GM10847 (cell line): ENCODE results near the gene GRIFIN.

Experiments
- POLR2A ChIP-seq: IDR thresholded peaks from 2 replicates; pipeline ENCODE4 v1.6.1; 2011; ENCODE audit not compliant: insufficient read length; ENCODE audit errors: extremely low read depth

GRIFIN gene

DNA sequence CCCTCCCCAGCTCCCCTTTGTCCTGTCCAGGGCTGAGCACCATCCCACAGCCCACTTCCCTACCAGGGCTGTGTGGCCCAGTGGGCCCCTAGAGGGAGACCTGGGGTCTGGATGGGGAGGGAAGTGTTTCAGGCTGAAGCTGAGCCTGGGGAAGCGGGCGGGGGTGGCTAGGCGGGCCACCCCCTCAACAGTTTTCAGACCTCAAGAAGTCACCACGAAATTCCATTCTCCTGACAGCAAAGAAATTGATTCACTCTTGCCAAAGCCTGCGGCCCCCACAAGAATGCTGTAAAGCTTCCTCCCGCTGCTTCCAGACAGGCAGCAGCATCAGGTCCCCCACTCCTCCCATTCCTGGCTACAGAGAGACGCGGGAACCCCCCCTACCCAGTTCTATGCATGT is 40.8 kb upstream of the GRIFIN start:
- TF ChIP-seq POLR2A, result no peak

DNA sequence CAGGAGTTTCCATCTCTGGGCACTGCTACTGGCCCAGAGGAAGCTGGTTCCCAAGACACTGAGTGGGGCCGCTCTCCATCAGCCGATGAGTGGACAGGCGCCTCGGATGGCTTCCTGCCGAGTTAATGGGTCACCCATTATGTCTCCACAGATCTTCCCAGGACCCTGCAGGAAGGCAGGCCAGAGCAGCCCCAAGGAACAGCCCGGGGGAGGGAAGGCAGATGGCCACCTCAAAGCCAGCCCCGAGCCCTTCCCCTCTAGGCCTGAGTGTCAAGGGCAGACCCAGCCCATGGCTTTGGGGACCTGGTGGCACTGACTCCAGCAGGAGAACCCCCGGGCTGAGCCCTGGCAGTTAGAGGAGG is 40.0 kb upstream of the GRIFIN start:
- TF ChIP-seq POLR2A, result no peak

DNA sequence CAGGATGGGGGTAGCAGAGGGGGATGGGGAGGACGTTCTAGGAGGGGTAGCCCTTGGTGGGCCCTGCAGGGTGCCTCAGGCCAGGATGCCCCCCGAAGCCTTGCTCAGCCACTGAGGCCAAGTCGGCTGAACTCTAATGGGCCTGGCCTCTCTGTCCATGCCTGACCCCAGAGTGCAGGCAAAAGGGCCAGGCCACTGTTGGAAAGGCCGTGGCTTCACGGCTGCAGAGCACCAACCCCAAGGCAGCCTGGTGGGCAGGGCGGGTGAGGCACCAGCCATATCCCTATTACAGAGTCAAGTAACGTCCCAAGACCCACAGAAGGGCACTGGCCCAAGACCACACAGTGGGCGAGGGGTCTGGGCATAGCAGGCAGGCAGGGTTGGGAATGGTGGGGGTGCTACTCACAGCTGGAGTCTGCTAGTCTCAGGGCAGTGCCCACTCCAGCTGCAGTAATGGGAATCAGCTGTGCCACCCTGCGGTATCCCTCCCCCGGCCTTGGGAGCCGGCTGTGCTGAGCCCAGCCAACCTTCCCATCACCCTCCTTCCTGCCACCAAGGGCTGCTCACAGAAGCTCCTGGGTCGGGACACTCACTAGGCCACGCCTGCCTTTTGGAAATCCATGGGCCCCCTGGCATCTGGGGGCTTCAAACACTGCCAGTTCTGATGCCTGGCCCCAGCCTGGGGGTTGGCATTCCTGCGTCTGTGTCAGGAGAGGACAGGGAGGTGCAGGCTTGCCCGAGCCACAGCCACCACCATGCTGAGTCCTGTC is 39.4 kb upstream of the GRIFIN start:
- TF ChIP-seq POLR2A, result no peak

DNA sequence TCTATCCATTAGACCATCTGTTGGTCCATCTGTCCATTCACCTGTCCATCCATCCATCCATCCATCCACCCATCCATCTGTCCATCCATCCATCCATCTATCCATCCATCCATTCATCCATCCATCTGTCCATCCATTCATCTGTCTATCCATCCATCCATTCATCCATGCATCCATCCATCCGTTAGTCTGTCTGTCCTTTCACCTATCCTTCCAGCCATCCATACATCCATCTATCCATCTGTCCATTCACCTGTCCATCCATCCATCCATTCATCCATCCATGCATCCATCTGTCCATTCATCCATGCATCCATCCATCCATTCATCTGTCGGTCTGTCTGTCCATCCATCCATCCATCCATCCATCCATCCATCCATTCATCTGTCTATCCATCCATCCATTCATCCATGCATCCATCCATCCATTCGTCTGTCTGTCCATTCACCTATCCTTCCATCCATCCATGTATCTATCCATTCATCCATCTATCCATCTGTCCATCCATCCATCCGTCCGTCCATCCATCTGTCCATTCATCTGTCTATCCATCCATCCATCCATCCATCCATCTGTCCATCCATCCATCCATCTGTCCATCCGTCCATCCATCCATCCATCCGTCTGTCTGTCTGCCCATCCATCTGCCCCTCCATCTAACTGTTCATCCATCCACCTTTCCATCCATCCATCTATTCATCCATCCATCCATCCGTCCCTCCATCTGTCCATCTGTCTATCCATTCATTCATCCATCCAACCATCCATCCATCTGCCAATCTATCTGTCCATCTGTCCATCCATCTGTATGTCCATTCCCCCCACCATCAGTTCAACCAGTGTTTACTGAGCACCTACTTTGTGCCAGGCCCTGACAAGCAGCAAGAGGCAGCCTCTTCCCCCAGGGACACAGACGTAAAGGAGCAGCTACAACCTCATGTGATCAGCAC is 38.5 kb upstream of the GRIFIN start:
- no peak for TF ChIP-seq POLR2A

DNA sequence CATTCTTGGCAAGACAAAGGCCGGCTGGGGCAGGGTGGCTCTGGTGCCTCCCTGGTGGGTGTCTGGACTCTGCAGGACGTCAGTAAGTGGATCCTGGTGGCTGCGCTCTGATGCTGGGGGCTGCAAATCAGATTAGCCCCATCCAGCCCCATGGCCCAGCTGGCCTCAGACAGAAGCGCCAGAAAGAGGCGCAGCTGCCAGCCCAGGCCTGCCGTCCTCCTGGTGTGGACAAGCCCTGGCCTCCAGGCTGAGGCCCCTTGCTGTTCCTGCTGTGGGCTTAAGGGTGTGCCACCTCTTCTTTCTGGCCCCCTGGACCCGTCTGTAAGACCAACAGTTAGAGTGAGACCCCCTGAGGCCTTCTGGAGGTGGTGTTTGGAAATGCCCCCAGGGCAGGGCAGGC is 37.5 kb upstream of the GRIFIN start:
- no peak for TF ChIP-seq POLR2A

DNA sequence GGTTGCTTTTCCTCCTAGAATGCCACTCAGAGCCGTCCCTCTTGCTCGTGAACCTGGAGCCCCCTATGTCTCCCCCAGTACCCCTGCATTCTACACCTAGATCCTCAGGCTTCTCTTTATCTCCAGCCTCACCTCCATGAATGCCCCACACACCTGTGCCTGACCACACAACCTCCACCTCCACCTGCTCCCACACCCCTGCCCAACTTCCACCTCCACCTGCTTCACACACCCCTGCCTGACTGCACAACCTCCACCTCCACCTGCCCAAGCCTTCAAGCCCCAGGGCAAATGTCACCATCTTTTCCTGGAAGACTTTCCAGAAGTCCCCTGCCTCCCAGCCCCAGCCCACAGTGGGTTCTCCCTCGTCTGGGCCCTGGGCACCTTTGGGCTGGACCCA is 36.5 kb upstream of the GRIFIN start:
- TF ChIP-seq POLR2A, result no peak

DNA sequence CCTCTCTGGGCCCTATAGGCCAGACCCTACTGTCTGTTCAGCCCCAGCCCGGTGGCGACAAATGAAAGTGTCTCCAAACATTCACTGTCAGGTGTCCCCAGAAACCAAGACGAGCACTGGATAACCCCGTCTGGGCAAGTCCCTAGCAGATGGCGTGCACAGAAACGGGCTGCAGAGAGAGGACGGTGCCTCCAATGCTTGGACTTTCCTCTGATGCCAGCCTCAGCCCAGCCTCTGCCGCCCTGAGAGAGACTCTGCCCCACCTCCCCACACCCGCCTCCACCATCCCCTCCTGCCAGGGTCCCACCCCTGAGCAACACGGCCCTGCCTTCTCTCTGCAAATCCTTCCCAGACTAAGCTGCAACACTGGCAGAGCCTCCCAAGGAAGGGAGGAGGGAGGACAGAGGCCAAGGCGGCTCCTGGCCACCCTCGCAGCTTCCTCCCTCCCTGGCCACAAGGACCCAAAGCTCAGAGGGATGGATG is 36.0 kb upstream of the GRIFIN start:
- TF ChIP-seq POLR2A, result no peak

DNA sequence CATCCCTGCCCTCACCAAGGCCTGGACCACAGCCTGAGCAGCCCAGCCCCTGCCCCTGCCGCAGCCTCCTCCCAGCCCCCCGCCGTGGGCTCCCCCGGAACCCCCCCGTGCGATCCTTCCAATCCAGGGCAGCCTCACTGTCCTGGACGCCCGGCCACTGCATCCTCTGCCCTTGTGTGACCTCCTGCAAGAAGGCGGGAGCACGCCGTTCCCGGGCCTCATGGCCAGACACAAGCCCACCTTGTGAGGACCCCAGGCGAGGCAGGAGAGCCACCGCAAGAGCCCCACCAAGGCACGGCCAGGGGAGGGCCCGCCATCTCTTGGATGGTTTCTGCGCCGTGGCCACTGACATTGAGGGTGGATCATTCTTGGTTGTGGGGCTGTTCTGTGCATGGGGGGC is 35.6 kb upstream of the GRIFIN start:
- TF ChIP-seq POLR2A, result no peak

DNA sequence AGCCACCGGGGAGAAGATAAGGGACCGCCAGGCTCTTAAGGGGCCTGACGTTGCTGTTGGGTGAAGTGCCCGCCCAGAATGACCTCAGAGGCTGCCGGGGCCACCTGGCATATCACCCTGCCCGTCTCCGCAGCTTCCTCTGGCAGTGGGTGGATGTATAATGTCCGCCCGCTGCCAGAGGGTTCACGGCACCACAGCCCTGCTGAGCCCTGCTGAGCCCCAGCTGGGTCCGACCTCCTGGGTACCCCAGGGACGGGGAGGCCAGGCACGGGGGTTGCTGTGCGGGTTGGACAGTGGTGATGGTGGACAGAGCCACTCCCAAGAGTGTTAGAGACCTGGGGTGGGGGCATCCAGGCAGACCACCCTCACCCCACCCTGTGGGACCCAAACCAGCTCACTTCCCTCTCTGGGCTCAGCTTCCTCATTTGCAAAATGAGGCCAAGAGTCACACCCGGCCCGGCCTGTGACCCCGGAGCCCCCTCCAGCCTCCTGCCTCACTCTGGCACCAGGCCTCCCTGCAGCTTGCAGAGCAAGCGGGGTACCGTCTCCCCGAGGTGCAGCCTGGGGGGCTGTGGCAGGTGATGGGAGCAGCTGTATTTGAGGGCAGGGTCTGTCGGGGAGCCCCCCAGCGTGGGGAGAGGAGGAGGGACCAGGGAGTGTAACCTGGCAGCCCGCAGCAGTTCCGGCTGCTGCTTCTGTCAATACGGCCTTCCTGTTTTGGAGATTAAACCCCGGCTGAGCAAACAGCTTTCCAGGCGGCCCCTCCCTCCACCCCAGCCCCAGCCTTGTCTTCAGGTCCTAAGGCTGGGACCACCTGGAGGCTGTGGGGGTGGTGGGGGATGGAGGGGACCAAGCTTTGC is 34.9 kb upstream of the GRIFIN start:
- TF ChIP-seq POLR2A, result no peak

DNA sequence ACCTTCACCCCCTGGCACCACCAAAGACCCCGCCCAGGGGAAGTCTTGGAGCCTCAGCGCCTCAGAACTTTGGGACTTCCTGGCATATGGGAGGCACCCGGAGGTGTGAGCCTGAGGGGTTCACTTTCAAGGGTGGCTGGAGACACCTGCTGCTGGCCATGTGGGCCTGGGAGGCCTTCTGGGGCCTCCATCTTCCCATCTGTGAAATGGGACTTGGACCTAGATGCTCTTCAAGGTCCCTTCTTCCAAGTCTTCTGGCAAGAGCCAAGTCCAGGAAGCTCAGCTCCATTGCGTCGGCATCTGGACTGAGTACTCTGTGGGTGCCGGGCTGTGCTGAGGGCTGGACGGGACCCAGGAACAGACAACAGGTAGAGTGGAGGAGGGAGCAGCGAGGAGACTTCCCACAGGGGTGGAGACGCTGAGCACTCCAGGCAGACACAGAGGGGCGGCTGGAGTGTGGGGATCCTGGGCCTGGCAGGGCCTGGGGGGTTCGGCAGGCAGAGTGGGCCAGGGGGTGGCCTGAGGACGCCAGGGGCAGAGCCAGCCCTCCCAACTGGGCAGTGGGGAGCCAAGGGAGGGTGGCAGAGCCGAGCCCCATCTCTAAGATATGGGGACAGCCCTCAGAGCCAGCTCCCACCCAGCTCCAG is 34.1 kb upstream of the GRIFIN start:
- no peak for TF ChIP-seq POLR2A

DNA sequence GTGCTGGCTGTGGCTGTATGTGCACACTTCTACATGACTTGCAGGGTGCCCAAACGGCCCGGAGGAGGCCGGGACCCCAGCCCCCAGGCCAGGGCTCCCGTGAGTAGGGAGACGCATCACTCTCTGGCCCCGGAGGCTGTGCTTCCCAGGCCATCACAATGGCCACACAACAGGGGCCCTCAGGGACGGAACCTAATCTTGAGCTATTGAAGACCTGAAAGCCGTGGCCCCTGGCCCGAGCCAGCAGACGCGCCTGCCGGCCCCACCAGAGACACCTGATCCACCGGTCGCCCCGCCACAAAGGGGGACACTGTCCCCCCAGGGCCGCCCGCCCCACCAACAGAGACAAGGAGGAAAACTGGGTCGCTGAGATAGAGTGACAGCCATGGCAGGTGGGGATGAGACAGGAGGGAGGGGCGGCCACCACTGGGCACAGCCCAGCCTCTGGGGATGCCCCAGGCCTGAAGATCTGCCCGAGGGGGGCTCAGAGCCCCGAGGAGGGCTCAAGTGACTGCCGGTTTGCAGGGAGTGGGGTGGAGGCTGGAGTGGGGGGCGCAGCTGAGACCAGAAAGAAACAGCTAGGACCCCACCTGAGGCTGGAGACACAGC is 33.2 kb upstream of the GRIFIN start:
- TF ChIP-seq POLR2A, result no peak

DNA sequence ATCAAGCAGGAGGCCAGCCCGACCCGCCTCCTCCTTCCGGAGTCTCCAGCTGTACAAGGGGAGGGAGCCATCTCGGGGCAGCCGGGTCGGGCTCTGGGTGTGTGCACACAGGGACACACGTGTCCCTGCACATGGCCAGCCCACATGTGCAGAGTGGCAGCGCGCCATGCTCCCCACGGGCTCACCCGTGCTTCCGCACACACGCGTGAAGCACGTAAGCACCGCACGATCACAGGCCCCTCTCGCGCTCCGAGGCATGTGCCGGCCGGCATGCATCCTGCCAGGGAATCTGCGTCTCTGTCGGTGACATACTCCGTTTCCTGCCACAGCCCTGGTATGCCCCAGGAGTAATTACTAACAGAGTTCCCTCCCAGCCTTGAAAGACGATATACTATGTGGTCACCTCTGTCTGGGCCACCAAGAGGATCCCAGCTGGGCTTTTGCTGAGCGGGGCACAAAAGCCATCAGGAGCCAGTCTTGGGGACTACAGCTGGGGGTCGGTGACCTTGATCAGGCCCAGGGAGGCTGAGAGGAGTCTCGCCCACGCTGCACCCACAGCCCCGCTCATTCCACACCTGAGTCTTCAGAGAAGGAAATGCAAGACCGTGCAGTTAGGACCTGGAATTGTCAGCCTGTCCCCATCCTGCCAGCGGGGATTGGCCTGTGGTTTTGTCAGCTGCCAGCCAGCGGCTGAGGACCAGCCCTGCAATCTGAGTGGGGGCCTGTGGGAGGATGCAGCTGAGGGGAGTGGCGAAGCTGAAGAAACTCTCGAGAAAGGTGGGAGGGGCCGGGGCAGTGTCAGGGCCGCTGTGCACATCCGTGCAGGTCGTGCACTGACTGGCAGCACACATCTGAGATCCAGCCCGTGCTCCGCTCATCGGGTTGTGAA is 32.4 kb upstream of the GRIFIN start:
- TF ChIP-seq POLR2A, result no peak

DNA sequence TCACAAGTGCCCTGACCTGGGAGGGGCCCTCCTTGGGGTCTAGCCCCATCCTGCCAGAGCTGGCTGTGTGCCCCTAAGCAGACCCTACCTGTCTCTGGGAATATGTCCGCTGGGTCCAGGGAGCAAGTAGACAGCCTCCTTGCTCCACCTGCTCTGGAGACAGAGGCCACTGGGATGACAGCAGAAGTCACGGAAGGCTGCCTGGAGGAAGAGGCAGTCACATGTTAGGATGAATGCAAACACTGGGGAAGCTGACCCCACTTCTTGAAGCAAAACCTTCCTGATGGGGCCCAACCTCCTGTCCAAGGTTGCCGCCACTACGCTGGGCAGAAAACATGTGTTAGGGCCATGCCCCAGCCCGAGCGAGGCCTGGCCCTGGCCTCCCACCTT is 31.7 kb upstream of the GRIFIN start:
- TF ChIP-seq POLR2A, result no peak
